HepG2 (cell line): ENCODE measurements around the gene RABGAP1. TPM values are rescaled to one million over a fixed set of nuclear protein-coding genes. Genes with fewer than 3 reads are reported as not detected.

Experiments used
- ATAD3A ChIP-seq: sonication (generic); formaldehyde crosslinking; IDR thresholded peaks from 2 replicates; pipeline ENCODE4 v1.4.0; 2020; ENCODE audit warnings: missing genetic modification reagents
- ATF5 ChIP-seq: sonication (generic); formaldehyde crosslinking; IDR thresholded peaks from 2 replicates; pipeline ENCODE4 v1.4.0; 2020; ENCODE audit warnings: mild to moderate bottlenecking, low read depth, missing genetic modification reagents
- CSRNP1 ChIP-seq: sonication (generic); formaldehyde crosslinking; IDR thresholded peaks from 2 replicates; pipeline ENCODE4 v1.8.1; 2023; ENCODE audit warnings: mild to moderate bottlenecking, missing genetic modification reagents
- MAZ ChIP-seq, 2 experiments: sonication (generic) in 1 of 2; formaldehyde crosslinking in 1 of 2; IDR thresholded peaks; 2 replicates each; pipeline versions ENCODE4 v1.5.0 to v1.6.1; 2012 to 2020; ENCODE audit warnings: low read depth in 2 of 2, mild to moderate bottlenecking in 2 of 2, borderline replicate concordance in 1 of 2, improper control_type of control experiment in 1 of 2, low read length in 1 of 2, missing genetic modification reagents in 1 of 2, moderate library complexity in 1 of 2
- PLRG1 ChIP-seq: fragments of 450-650 bp; conservative IDR thresholded peaks from 2 replicates; pipeline ENCODE4 v1.6.1; 2016
- RELA ChIP-seq: sonication (generic); formaldehyde crosslinking; IDR thresholded peaks from 2 replicates; pipeline ENCODE4 v1.4.0; 2020; ENCODE audit warnings: missing genetic modification reagents
- REPIN1 ChIP-seq: sonication (generic); formaldehyde crosslinking; IDR thresholded peaks from 2 replicates; pipeline ENCODE4 v1.8.0; 2022; ENCODE audit warnings: missing genetic modification reagents, low read depth, mild to moderate bottlenecking, borderline replicate concordance
- SP140L ChIP-seq: sonication (generic); formaldehyde crosslinking; IDR thresholded peaks from 2 replicates; pipeline ENCODE4 v1.4.0; 2020; ENCODE audit warnings: missing genetic modification reagents, borderline replicate concordance
- TBX3 ChIP-seq: fragments of 450-650 bp; IDR thresholded peaks from 2 replicates; pipeline ENCODE4 v1.6.1; 2017; ENCODE audit warnings: antibody characterized with exemption, mild to moderate bottlenecking, inconsistent platforms, borderline replicate concordance
- THAP7 ChIP-seq: sonication (generic); formaldehyde crosslinking; IDR thresholded peaks from 2 replicates; pipeline ENCODE4 v1.8.1; 2023; ENCODE audit warnings: mild to moderate bottlenecking, missing genetic modification reagents
- TMF1 ChIP-seq: sonication (generic); formaldehyde crosslinking; IDR thresholded peaks from 2 replicates; pipeline ENCODE4 v1.8.1; 2022; ENCODE audit warnings: low read depth, missing genetic modification reagents
- TOE1 ChIP-seq: sonication (generic); formaldehyde crosslinking; IDR thresholded peaks from 2 replicates; pipeline ENCODE4 v1.4.0; 2020; ENCODE audit warnings: mild to moderate bottlenecking, missing genetic modification reagents
- ZFX ChIP-seq: sonication (generic); formaldehyde crosslinking; IDR thresholded peaks from 2 replicates; pipeline ENCODE4 v1.4.0; 2020; ENCODE audit warnings: mild to moderate bottlenecking, low read depth, missing genetic modification reagents, moderate library complexity
- ZNF10 ChIP-seq: sonication (generic); formaldehyde crosslinking; IDR thresholded peaks from 2 replicates; pipeline ENCODE4 v1.4.0; 2020; ENCODE audit warnings: mild to moderate bottlenecking, low read depth, missing genetic modification reagents, borderline replicate concordance
- ZNF275 ChIP-seq: sonication (generic); formaldehyde crosslinking; IDR thresholded peaks from 2 replicates; pipeline ENCODE4 v1.8.0; 2022; ENCODE audit warnings: missing genetic modification reagents, mild to moderate bottlenecking, inconsistent platforms, borderline replicate concordance
- ZNF549 ChIP-seq: sonication (generic); formaldehyde crosslinking; IDR thresholded peaks from 2 replicates; pipeline ENCODE4 v1.5.0; 2020; ENCODE audit warnings: missing genetic modification reagents
- ZNF704 ChIP-seq: sonication (generic); formaldehyde crosslinking; IDR thresholded peaks from 2 replicates; pipeline ENCODE4 v1.8.1; 2023; ENCODE audit warnings: mild to moderate bottlenecking, inconsistent platforms, moderate library complexity, missing genetic modification reagents, borderline replicate concordance
- polyA plus RNA-seq, 8 experiments: library from polyadenylated mRNA; depleted of rRNA in 3 of 8; stranded (reverse) in 7 of 8; unstranded in 1 of 8; fragments of >200 nt; fragmentation: Illumina TruSeq in 4 of 8; extraction: Trizol in 4 of 8; gene quantifications; 2 replicates each; pipeline versions ENCODE4 v1.2.1 to v1.2.3, GENCODE V29; 2011 to 2016; ENCODE audit warnings: low read depth in 4 of 8, missing spikeins in 1 of 8, mixed read lengths in 1 of 8; ENCODE audit not compliant: insufficient read depth in 1 of 8
- total RNA-seq, 5 experiments: library from RNA; depleted of rRNA; stranded (reverse); fragments of >200 nt; fragmentation: Illumina TruSeq; extraction: Trizol; gene quantifications; 2 replicates each; pipeline ENCODE4 v1.2.3, GENCODE V29; 2016; ENCODE audit warnings: low read depth in 1 of 5
- TF ChIP-seq, protein P1 (sequence below): sonication (generic); formaldehyde crosslinking; IDR thresholded peaks from 2 replicates; pipeline ENCODE4 v1.4.0; 2020; ENCODE audit warnings: missing genetic modification reagents
- TF ChIP-seq, protein P2 (sequence below): IDR thresholded peaks from 2 replicates; pipeline ENCODE4 v1.6.1; 2012; ENCODE audit warnings: low read depth, low read length, improper control_type of control experiment

Gene RABGAP1
- total and polyA plus RNA-seq, 2 of the 13 experiments (the other 11 are each of a cell fraction or from before 2014, with no cell fraction given): 19.1 to 19.3 TPM

GRCh38 chr9:122904823-122905710 is 35.8 kb upstream of the RABGAP1 start, which contains the start of gene RC3H2 (continued):
- TF ChIP-seq, protein P1, sequence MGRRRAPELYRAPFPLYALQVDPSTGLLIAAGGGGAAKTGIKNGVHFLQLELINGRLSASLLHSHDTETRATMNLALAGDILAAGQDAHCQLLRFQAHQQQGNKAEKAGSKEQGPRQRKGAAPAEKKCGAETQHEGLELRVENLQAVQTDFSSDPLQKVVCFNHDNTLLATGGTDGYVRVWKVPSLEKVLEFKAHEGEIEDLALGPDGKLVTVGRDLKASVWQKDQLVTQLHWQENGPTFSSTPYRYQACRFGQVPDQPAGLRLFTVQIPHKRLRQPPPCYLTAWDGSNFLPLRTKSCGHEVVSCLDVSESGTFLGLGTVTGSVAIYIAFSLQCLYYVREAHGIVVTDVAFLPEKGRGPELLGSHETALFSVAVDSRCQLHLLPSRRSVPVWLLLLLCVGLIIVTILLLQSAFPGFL: no peak
- no peak for TF ChIP-seq CSRNP1 (CRISPR knock-in tag)
- TF ChIP-seq PLRG1: no peak
- no peak; the same call in 1 of the 2 replicates for TF ChIP-seq MAZ (IDR thresholded peaks at IDR 0.05; ENCODE audit: borderline replicate concordance, low read depth, low read length)
- TF ChIP-seq MAZ (CRISPR knock-in tag; IDR thresholded peaks at IDR 0.05; ENCODE audit: low read depth): peak; percentile 95
- TF ChIP-seq ZFX (CRISPR knock-in tag): peak; percentile 94
- TF ChIP-seq ZNF549 (CRISPR knock-in tag): no peak
- peak; percentile 43; the same call in 1 of the 2 replicates for TF ChIP-seq TMF1 (CRISPR knock-in tag)
- no peak for TF ChIP-seq ATF5 (CRISPR knock-in tag)
- peak; percentile 59; the same call in 1 of the 2 replicates for TF ChIP-seq THAP7 (CRISPR knock-in tag)
- TF ChIP-seq ATAD3A: no peak
- TF ChIP-seq, protein P2, sequence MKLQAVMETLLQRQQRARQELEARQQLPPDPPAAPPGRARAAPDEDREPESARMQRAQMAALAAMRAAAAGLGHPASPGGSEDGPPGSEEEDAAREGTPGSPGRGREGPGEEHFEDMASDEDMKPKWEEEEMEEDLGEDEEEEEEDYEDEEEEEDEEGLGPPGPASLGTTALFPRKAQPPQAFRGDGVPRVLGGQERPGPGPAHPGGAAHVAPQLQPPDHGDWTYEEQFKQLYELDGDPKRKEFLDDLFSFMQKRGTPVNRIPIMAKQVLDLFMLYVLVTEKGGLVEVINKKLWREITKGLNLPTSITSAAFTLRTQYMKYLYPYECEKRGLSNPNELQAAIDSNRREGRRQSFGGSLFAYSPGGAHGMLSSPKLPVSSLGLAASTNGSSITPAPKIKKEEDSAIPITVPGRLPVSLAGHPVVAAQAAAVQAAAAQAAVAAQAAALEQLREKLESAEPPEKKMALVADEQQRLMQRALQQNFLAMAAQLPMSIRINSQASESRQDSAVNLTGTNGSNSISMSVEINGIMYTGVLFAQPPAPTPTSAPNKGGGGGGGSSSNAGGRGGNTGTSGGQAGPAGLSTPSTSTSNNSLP: no peak
- no peak for TF ChIP-seq SP140L (CRISPR knock-in tag)
- TF ChIP-seq RELA: no peak
- TF ChIP-seq ZNF275: peak; percentile 77; the same call in 1 of the 2 replicates
- peak; percentile 55; the same call in 1 of the 2 replicates for TF ChIP-seq REPIN1 (CRISPR knock-in tag)
- TF ChIP-seq ZNF704 (CRISPR knock-in tag): no peak
- no peak for TF ChIP-seq TBX3
- no peak for TF ChIP-seq TOE1 (CRISPR knock-in tag)
- no peak for TF ChIP-seq ZNF10 (CRISPR knock-in tag)
